Inflammatory macrophage treated with lipopolysaccharide for 4 hours (primary cell): Measurements from ENCODE around the gene GAK.

Experiments
- DNase-seq: peaks from one replicate; pipeline ENCODE4 v3.0.0-alpha.2; 2020

Gene GAK

GRCh38 chr4:906339-907102, 25.6 kb downstream of the GAK start:
- no peak for DNase-seq

- no peak for DNase-seq
Measured at GRCh38 chr4:905485-906338, 26.4 kb downstream of the GAK start.

- DNase-seq = no peak
Measured at GRCh38 chr4:903066-904046, 28.8 kb downstream of the GAK start.

GRCh38 chr4:901192-901910, 30.8 kb downstream of the GAK start:
- no peak for DNase-seq

- DNase-seq = no peak
Measured at GRCh38 chr4:900721-901120, 31.4 kb downstream of the GAK start.

GRCh38 chr4:900073-900472, 32.0 kb downstream of the GAK start:
- DNase-seq = no peak

- DNase-seq = no peak
Measured at GRCh38 chr4:899556-899906, 32.6 kb downstream of the GAK start.

- no peak for DNase-seq
Measured at GRCh38 chr4:898869-899555, 33.1 kb downstream of the GAK start.

- no peak for DNase-seq
Measured at GRCh38 chr4:898123-898522, 34.0 kb downstream of the GAK start.

- DNase-seq = no peak
Measured at GRCh38 chr4:896630-897029, 35.5 kb downstream of the GAK start.

GRCh38 chr4:896216-896615, 35.9 kb downstream of the GAK start:
- DNase-seq = no peak

- no peak for DNase-seq
Measured at GRCh38 chr4:895596-895995, 36.5 kb downstream of the GAK start.

- DNase-seq = no peak
Measured at GRCh38 chr4:893995-894705, 38.0 kb downstream of the GAK start.

GRCh38 chr4:893276-893994, 38.7 kb downstream of the GAK start:
- no peak for DNase-seq

GRCh38 chr4:892780-893179, 39.3 kb downstream of the GAK start:
- no peak for DNase-seq

- DNase-seq = no peak
Measured at GRCh38 chr4:891747-892146, 40.4 kb downstream of the GAK start.

GRCh38 chr4:890036-890695, 42.0 kb downstream of the GAK start:
- no peak for DNase-seq

- DNase-seq = no peak
Measured at GRCh38 chr4:889516-889915, 42.6 kb downstream of the GAK start.

GRCh38 chr4:888029-888428, 44.1 kb downstream of the GAK start:
- no peak for DNase-seq
